Mucosa of descending colon (tissue), 3 donors: ENCODE data around the gene DLX4. TPM values are rescaled to one million over a fixed set of nuclear protein-coding genes. Genes with fewer than 3 reads are reported as not detected.

Source experiments
- ATAC-seq: fragments of 200-7000 bp; cut with Tn5 transposase; one replicate; pipeline ENCODE4 v1.9.1; 2020; ENCODE audit warnings: mild to moderate bottlenecking, moderate library complexity
- DNase-seq, 3 donors: peaks; one replicate each; pipeline ENCODE4 v3.0.0-alpha.2; 2020
- H3K36me3 ChIP-seq: fragments of 200-600 bp; one replicate; pipeline ENCODE4 v1.8.0; 2021; ENCODE audit warnings: low read depth, mild to moderate bottlenecking
- H3K4me1 ChIP-seq: fragments of 200-600 bp; one replicate; pipeline ENCODE4 v1.8.0; 2021; ENCODE audit warnings: low read depth, mild to moderate bottlenecking
- H3K4me3 ChIP-seq: fragments of 200-600 bp; one replicate; pipeline ENCODE4 v1.8.0; 2021; ENCODE audit warnings: mild to moderate bottlenecking
- H3K9me3 ChIP-seq: fragments of 200-600 bp; one replicate; pipeline ENCODE4 v1.8.0; 2021; ENCODE audit warnings: mild to moderate bottlenecking
- CTCF ChIP-seq: fragments of 200-600 bp; IDR thresholded peaks from one replicate; pipeline ENCODE4 v1.8.0; 2022; ENCODE audit warnings: antibody characterized with exemption, mild to moderate bottlenecking
- intact Hi-C, 2 donors: fragments of 100-400 bp; cut with DNase I in 1 of 2; cut with micrococcal nuclease in 1 of 2; formaldehyde crosslinking; loops; one replicate each; pipeline versions ENCODE4 v1.11.0 to v1.11.1; 2022; cut with DNase I, micrococcal nuclease
- total RNA-seq, 3 donors: library from RNA; stranded (reverse); fragmentation: NEBNext Ultra II Directional in 2 of 3; extraction: Animal tissue kit (Norgen Biotek cat#: 25700) in 2 of 3; gene quantifications; one replicate each; pipeline versions ENCODE4 v1.2.1 to v1.2.4, GENCODE V29; 2021 to 2023
- donor health status: DM: no; HTN: no; CAD: no; lungs with moderate emphysema.
- donor health status: DM: no; HTN: no; CAD: no.
- donor health status: DM: no; HTN: yes; CAD: no.

Gene DLX4
- total RNA-seq, 3 donors from 2014 or later: 0.14 to 0.60 (median 0.24) TPM

GRCh38 chr17:49993423-49994060 lies 24.6 kb downstream of the DLX4 start:
- intact Hi-C loops: loop anchor here in 1 of 2 donors (10.0 kb wide), 1 partner anchor 429 kb away; no protein-coding TSS in a partner anchor
- H3K9me3 ChIP-seq: no peaks in the 10 kb centered on the region
- H3K4me1 ChIP-seq: peaks cover 19% of the 10 kb centered on the region
- no peak overlapping the region for H3K4me3 ChIP-seq
- peak; percentile 53 for ATAC-seq
- DNase-seq: peak in 2 of 3 donors; percentile 35 to 49
- no peak for TF ChIP-seq CTCF
- H3K36me3 ChIP-seq: no peaks in the 10 kb centered on the region

GRCh38 chr17:49994085-49995054 lies 25.4 kb downstream of the DLX4 start:
- Histone ChIP-seq H3K4me3 (no peak overlapping the region), H3K4me1 (peaks cover 19% of the 10 kb centered on the region), H3K9me3 (no peaks in the 10 kb centered on the region), H3K36me3 (no peaks in the 10 kb centered on the region)
- intact Hi-C loops: loop anchor here (5.0 to 10.0 kb wide), 2 partner anchors 117 to 430 kb away; no protein-coding TSS in a partner anchor
- ATAC-seq: no peak
- no peak for TF ChIP-seq CTCF
- no peak for DNase-seq

- no peak within 1 kb of the TSS for H3K4me3 ChIP-seq
- no peak for TF ChIP-seq CTCF
- ATAC-seq (peak; percentile 54), DNase-seq (peak; percentile 65 to 73 (median 73))
- H3K4me1 ChIP-seq: peaks cover 19% of the 10 kb centered on the region
- intact Hi-C loops: loop anchor here (5.0 to 10.0 kb wide), 2 partner anchors 118 to 430 kb away; no protein-coding TSS in a partner anchor
- H3K36me3 ChIP-seq: no peaks in the 10 kb centered on the region
- no peaks in the 10 kb centered on the region for H3K9me3 ChIP-seq
These were observed 26.2 kb downstream of the DLX4 start, which contains the start of gene DLX3 for GRCh38 chr17:49995055-49995738. TSS of gene DLX3 (minus strand) at chr17:49995224. CDS start at chr17:49994998, 226 bp downstream.

GRCh38 chr17:49996121-49996494 lies 27.1 kb downstream of the DLX4 start:
- Histone ChIP-seq H3K4me1 (peaks cover 19% of the 10 kb centered on the region), H3K9me3 (no peaks in the 10 kb centered on the region), H3K36me3 (no peaks in the 10 kb centered on the region), H3K4me3 (no peak overlapping the region)
- no peak for TF ChIP-seq CTCF
- no peak for DNase-seq
- no peak for ATAC-seq
- intact Hi-C loops: loop anchor here (2.0 to 10.0 kb wide), 3 partner anchors 47 to 431 kb away; no protein-coding TSS in a partner anchor
